ENCODE results near the gene EID2B.

Gene EID2B

DNA sequence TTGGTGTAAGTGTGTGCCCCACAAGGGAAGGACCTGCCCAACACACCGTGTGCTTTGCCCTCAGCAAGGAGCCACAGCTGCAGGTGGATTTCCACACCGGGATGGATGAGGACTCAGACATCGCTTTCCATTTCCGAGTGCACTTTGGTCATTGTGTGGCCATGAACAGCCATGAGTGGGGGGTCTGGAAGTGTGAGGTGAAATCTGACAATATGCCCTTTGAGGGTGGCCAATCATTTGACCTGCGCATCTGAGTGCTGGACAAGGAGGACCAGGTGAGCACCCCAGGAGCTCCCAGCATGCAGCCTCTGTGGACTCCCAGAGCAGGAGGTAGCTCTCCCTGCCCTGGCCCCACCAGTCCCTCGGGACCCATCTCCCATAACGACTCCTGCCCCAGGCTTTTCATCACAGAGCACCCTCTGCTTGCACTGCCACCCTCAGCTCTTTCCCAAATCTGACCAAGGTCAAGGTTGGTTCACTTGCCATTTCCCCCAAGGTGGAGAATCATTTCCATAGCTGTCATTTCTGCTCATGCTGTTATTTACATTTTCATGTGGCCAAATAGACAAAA, 20.5 kb upstream of the EID2B start:
- Histone ChIP-seq H3K36me3 (ENCODE audit: insufficient read depth, low read length) (no peaks in the 10 kb centered on the region), H2AFZ (ENCODE audit: low read length) (no peak overlapping the region), H3K4me3 (ENCODE audit: low read depth, low read length, poor library complexity, severe bottlenecking) (no peak overlapping the region), H3K27ac (ENCODE audit: low read depth, low read length, poor library complexity, severe bottlenecking) (no peak overlapping the region), H3K9me3 (ENCODE audit: low read length) (no peaks in the 10 kb centered on the region), H3K9ac (ENCODE audit: low read length) (no peak overlapping the region), H4K20me1 (ENCODE audit: insufficient read depth, low read length) (no peaks in the 10 kb centered on the region), H3K4me1 (ENCODE audit: insufficient read depth, low read length, severe bottlenecking) (peaks cover 10% of the 10 kb centered on the region), H3F3A (ENCODE audit: insufficient read depth, low read length) (no peaks in the 10 kb centered on the region), H3K4me2 (ENCODE audit: low read length) (no peak overlapping the region), H3K27me3 (ENCODE audit: insufficient read depth, low read length) (no peaks in the 10 kb centered on the region; the same call in 1 of the 2 replicates), H3K9me2 (ENCODE audit: low read depth, low read length) (no peaks in the 10 kb centered on the region), H3K79me2 (ENCODE audit: insufficient read depth, low read length) (no peaks in the 10 kb centered on the region)
- TF ChIP-seq, protein P1, sequence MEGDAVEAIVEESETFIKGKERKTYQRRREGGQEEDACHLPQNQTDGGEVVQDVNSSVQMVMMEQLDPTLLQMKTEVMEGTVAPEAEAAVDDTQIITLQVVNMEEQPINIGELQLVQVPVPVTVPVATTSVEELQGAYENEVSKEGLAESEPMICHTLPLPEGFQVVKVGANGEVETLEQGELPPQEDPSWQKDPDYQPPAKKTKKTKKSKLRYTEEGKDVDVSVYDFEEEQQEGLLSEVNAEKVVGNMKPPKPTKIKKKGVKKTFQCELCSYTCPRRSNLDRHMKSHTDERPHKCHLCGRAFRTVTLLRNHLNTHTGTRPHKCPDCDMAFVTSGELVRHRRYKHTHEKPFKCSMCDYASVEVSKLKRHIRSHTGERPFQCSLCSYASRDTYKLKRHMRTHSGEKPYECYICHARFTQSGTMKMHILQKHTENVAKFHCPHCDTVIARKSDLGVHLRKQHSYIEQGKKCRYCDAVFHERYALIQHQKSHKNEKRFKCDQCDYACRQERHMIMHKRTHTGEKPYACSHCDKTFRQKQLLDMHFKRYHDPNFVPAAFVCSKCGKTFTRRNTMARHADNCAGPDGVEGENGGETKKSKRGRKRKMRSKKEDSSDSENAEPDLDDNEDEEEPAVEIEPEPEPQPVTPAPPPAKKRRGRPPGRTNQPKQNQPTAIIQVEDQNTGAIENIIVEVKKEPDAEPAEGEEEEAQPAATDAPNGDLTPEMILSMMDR (IDR thresholded peaks at IDR 0.05; ENCODE audit: low read length), result no peak
- TF ChIP-seq EZH2 (IDR thresholded peaks at IDR 0.05; ENCODE audit: borderline replicate concordance, low read length), result no peak

DNA sequence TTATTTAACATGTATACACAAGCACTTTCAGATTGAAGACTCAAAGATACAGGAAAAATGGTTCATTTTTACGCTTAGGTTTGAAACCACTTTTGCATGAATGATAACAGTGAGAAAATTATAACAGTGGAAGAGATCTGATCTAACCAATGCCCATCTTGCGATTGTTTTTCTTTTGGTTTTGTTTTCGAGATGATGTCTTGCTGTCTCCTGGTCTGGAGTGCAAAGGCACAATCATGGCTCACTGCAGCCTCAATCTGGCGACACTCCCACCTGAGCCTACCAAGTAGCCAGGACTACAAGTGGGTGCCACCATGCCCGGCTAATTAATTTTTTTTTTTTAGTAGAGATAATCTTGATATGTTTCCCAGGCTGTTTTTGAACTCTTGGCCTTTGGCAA, 17.5 kb upstream of the EID2B start:
- Histone ChIP-seq H3K9ac (ENCODE audit: low read length) (no peak overlapping the region), H4K20me1 (ENCODE audit: insufficient read depth, low read length) (no peaks in the 10 kb centered on the region), H3K27ac (ENCODE audit: low read depth, low read length, poor library complexity, severe bottlenecking) (no peak overlapping the region), H2AFZ (ENCODE audit: low read length) (no peak overlapping the region), H3K27me3 (ENCODE audit: insufficient read depth, low read length) (no peaks in the 10 kb centered on the region; the same call in 1 of the 2 replicates), H3K9me3 (ENCODE audit: low read length) (no peaks in the 10 kb centered on the region), H3K79me2 (ENCODE audit: insufficient read depth, low read length) (no peaks in the 10 kb centered on the region), H3K4me2 (ENCODE audit: low read length) (no peak overlapping the region), H3K4me3 (ENCODE audit: low read depth, low read length, poor library complexity, severe bottlenecking) (no peak overlapping the region), H3K9me2 (ENCODE audit: low read depth, low read length) (no peaks in the 10 kb centered on the region), H3K4me1 (ENCODE audit: insufficient read depth, low read length, severe bottlenecking) (no peaks in the 10 kb centered on the region), H3F3A (ENCODE audit: insufficient read depth, low read length) (no peaks in the 10 kb centered on the region), H3K36me3 (ENCODE audit: insufficient read depth, low read length) (no peaks in the 10 kb centered on the region)
- TF ChIP-seq EZH2 (IDR thresholded peaks at IDR 0.05; ENCODE audit: borderline replicate concordance, low read length), result no peak
- TF ChIP-seq, protein P1 (IDR thresholded peaks at IDR 0.05; ENCODE audit: low read length), result no peak

DNA sequence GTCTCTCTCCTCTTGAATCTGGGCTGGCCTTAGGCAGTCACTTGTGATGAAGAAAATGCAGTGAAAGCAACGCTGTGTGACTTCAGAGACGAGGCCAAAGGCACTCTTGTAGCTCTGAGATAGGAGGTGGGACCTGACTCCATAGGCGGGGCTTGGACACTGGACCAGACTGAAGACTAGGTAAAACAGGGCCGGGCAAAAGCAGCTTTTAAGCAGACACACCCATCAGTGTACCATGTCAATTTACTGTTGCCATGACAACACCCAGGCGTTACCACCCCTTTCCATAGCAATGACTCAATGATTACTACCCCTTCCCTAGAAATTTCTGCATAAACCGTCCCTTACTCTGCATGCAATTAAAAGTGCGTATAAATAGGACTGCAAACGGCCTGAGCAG, 13.9 kb upstream of the EID2B start:
- H3K79me2 ChIP-seq (ENCODE audit: insufficient read depth, low read length), result no peaks in the 10 kb centered on the region

More for the DNA sequence above, 13.9 kb upstream of the EID2B start:
- no peak overlapping the region for H3K4me3 ChIP-seq (ENCODE audit: low read depth, low read length, poor library complexity, severe bottlenecking)
- no peaks in the 10 kb centered on the region for H3K9me3 ChIP-seq (ENCODE audit: low read length)
- H3K27ac ChIP-seq (ENCODE audit: low read depth, low read length, poor library complexity, severe bottlenecking), result no peak overlapping the region
- no peak overlapping the region for H3K4me2 ChIP-seq (ENCODE audit: low read length)
- H2AFZ ChIP-seq (ENCODE audit: low read length), result no peak overlapping the region
- no peak overlapping the region for H3K9ac ChIP-seq (ENCODE audit: low read length)
- no peaks in the 10 kb centered on the region for H4K20me1 ChIP-seq (ENCODE audit: insufficient read depth, low read length)
- H3K27me3 ChIP-seq (ENCODE audit: insufficient read depth, low read length), result no peaks in the 10 kb centered on the region
- H3K4me1 ChIP-seq (ENCODE audit: insufficient read depth, low read length, severe bottlenecking), result peaks cover 4% of the 10 kb centered on the region
- H3K9me2 ChIP-seq (ENCODE audit: low read depth, low read length), result no peaks in the 10 kb centered on the region
- H3K36me3 ChIP-seq (ENCODE audit: insufficient read depth, low read length), result no peaks in the 10 kb centered on the region
- no peaks in the 10 kb centered on the region for H3F3A ChIP-seq (ENCODE audit: insufficient read depth, low read length)
- TF ChIP-seq EZH2 (IDR thresholded peaks at IDR 0.05; ENCODE audit: borderline replicate concordance, low read length), result no peak
- TF ChIP-seq, protein P1 (IDR thresholded peaks at IDR 0.05; ENCODE audit: low read length), result no peak
